Measurements from ENCODE around the gene OGFOD2.

Gene OGFOD2

DNA sequence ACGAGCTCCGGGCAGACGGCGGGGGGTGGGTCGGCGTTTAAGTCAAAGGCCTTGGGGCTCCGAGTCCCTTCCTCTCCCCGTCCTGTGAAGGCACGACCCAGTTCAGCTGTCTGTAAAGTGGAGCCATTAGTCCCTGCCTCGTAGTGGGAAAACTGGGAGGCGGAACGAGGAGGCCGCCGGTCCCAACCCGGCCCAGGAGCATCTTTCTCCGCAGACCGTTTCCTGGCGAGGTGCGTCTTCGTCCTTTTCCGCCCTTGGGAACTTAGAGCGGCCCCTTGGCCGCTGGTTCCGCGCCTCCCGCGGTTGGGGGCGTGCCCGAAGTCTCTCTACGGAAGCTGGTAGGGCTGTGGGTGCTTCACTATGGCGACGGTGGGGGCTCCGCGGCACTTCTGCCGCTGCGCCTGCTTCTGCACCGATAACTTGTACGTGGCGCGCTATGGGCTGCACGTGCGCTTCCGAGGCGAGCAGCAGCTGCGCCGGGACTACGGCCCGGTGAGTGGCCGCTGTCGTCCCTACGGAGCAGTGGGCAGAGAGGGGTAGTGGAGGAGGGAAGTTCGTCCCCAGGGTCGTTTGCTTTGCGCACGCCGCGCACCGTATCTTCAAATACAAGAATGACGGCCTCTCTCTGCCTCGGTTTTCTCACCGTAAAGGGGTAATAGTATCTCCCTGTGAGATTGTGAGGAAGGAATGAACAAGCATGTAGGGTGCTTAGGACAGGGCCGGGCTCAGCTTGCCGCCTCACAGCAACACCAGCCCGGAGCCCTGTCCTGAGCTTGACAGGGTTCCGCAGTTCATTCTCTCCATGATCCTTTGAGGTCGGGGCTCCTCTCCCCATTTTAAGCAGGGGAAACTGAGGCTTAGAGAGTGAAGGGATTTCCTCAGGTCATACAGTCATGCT lies at the start of gene OGFOD2:
TSS of gene OGFOD2 (plus strand) at position 353 of the 898 bp plus-strand sequence. CDS start at position 361, 8 bp downstream.
- DNase-seq (ENCODE audit: low read depth): peak; percentile 94
- TF ChIP-seq, protein P1, sequence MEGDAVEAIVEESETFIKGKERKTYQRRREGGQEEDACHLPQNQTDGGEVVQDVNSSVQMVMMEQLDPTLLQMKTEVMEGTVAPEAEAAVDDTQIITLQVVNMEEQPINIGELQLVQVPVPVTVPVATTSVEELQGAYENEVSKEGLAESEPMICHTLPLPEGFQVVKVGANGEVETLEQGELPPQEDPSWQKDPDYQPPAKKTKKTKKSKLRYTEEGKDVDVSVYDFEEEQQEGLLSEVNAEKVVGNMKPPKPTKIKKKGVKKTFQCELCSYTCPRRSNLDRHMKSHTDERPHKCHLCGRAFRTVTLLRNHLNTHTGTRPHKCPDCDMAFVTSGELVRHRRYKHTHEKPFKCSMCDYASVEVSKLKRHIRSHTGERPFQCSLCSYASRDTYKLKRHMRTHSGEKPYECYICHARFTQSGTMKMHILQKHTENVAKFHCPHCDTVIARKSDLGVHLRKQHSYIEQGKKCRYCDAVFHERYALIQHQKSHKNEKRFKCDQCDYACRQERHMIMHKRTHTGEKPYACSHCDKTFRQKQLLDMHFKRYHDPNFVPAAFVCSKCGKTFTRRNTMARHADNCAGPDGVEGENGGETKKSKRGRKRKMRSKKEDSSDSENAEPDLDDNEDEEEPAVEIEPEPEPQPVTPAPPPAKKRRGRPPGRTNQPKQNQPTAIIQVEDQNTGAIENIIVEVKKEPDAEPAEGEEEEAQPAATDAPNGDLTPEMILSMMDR (IDR thresholded peaks at IDR 0.05; ENCODE audit: insufficient read depth, low read depth, low read length, missing control alignments): no peak
- peak within 1 kb of the TSS; percentile 99 for H3K4me3 ChIP-seq (ENCODE audit: low read depth, low read length)

DNA sequence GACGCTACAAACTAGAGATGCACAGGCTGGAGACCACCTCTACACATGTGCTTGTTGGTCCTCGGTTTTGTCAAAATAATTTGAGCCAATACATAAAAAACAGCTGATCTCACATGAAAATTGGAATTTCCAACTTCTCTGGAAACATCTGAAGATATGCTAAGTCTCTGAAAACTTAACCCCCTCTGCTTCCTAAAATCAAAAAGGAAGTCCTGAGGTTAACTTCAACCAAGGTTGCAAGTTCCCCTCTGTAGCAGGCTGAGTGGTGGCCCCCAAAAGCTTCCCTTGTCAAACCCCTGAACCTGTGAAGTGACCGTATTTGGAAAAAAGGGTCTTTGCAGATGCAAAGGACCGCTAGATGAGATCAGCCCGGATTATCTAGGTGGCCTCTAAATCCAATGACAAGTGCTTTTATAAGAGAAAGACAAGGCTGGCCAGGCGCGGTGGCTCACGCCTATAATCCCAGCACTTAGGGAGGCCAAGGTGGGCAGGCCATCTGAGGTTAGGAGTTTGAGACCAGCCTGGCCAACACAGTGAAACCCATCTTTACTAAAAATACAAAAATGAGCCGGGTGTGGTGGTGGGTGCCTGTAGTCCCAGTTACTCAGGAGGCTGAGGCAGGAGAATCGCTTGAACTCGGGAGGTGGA lies 47.2 kb upstream of the OGFOD2 start:
- H3K4me3 ChIP-seq (ENCODE audit: low read depth, low read length): no peak overlapping the region
- TF ChIP-seq, protein P1 (IDR thresholded peaks at IDR 0.05; ENCODE audit: insufficient read depth, low read depth, low read length, missing control alignments): no peak
- DNase-seq (ENCODE audit: low read depth): no peak

DNA sequence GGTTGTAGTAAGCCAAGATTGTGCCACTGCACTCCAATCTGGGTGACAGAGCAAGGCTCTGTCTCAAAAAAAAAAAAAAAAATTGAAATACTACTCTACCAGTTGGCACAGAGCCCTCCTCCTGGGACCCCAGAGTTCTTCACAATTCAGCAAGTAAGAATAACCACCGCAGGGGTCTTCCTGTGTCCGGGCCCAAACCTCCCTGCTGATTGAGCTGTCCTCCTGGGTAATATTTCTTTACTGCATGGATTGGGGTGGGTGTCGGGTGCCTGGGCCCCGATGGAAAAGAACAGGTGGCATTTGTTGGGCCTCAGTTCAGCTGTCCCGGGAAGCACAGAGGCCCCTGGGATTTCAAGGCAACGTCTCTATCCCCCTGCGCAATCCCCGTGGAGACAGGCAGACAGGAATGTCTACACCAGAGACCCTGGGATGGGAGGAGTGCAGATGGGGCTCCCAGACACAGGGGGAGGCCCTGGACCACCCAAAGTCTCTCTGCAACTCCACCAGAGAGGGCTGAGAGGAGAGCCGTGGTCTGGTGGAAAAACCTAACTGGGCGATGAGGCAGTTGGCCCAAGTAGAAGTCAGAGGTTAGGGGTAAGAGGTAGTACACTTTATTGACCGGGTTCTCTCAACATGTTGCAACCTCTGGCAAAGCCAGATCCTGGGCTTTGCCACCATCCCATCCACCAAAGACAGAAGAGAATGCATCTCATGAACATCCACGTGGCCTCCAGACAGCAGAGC lies 46.5 kb upstream of the OGFOD2 start:
- TF ChIP-seq, protein P1 (IDR thresholded peaks at IDR 0.05; ENCODE audit: insufficient read depth, low read depth, low read length, missing control alignments): no peak
- no peak overlapping the region for H3K4me3 ChIP-seq (ENCODE audit: low read depth, low read length)
- DNase-seq (ENCODE audit: low read depth): no peak

DNA sequence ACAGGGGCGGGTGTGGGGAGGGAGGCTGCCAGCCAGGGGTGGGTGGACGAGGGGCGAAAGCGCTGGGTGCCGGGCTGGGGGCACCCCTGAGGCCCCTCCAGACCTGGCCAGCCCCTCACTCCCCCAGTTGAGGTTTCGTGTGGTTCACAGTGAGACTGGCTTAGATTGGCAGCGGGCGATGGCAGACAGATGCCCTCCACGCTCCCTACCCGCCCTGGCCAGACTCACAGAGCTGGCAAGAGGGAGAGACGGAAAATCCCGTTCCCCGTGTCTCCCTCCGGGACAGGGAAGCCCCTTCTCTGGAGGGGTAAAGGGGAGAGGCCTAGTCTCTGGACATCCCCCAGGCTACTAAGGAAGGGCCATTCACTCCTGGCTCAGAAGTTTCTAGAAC lies 45.9 kb upstream of the OGFOD2 start:
- DNase-seq (ENCODE audit: low read depth): no peak
- TF ChIP-seq, protein P1 (IDR thresholded peaks at IDR 0.05; ENCODE audit: insufficient read depth, low read depth, low read length, missing control alignments): no peak
- no peak overlapping the region for H3K4me3 ChIP-seq (ENCODE audit: low read depth, low read length)

DNA sequence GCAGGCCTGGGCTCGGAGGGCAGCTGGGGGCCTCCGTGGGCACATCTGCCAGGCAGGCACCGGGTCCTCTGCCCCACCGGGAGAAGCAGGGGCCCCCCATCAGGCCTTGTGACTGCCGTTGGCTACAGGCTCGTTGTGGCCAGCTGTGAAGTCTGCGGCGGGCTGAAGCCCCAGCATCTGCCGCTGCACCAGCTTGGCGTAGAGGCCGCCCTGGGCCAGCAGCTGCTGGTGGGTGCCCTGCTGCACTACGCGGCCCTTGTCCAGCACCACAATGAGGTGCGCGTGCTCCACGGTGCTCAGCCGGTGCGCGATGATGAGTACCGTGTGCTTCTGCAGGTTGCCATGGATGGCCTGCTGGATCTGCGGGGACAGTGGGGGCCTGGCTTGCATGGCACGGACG lies 45.2 kb upstream of the OGFOD2 start:
- no peak for DNase-seq (ENCODE audit: low read depth)
- TF ChIP-seq, protein P1 (IDR thresholded peaks at IDR 0.05; ENCODE audit: insufficient read depth, low read depth, low read length, missing control alignments): no peak
- H3K4me3 ChIP-seq (ENCODE audit: low read depth, low read length): no peak overlapping the region

DNA sequence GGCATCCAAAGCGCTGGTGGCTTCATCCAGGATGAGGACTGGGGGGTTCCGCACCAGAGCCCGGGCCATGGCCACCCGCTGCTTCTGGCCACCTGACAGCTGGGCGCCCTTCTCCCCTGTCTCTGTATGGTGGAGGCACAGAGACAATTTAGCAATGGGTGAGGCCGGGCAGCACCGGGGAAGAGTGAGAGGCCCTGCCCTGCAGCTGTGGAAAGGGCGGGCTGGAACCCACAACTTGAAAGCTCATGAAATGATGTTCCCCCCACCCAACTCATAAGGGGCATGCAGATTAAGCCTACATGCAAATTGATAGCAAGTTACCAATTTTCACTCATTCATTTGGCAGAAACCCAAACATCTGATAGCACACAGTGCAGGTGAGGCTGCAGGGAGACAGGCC lies 42.8 kb upstream of the OGFOD2 start:
- TF ChIP-seq, protein P1 (IDR thresholded peaks at IDR 0.05; ENCODE audit: insufficient read depth, low read depth, low read length, missing control alignments): no peak
- DNase-seq (ENCODE audit: low read depth): peak; percentile 38
- H3K4me3 ChIP-seq (ENCODE audit: low read depth, low read length): no peak overlapping the region

All from GM12865 (cell line).